ENCODE measurements around the gene HACD2. TPM values are rescaled to one million over a fixed set of nuclear protein-coding genes. Genes with fewer than 3 reads are reported as not detected.

HACD2 gene
- total and polyA plus RNA-seq, 9 of the 15 experiments (the other 6 are each of a cell fraction or from before 2014, with no cell fraction given): 1.3 to 10.5 (median 3.8) TPM

DNA sequence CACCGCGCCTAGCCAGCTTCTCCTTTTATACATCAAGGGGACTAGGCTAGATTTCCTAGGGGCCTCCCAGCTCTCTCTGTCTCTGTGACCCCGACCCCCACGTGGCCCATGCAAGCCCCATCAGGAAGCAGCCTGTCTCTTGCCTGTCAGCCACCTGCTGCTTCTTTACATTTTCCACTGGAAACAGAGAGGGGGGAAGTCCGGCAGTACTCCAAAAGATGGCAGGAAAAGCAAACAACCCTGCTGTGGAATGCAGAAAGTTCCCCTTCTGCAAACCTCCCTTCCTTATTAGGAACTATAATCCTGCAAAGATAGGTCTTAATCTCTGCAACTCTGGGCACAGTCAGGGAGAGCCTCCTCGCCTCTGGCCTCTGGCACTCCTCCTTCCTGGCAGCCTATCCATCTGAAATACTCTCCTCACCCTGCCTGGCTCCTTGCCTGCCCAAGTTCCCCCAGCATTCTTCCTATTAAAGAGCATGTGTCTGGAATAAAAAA is 47.4 kb upstream of the HACD2 start (continued):
- TF ChIP-seq, protein P1, sequence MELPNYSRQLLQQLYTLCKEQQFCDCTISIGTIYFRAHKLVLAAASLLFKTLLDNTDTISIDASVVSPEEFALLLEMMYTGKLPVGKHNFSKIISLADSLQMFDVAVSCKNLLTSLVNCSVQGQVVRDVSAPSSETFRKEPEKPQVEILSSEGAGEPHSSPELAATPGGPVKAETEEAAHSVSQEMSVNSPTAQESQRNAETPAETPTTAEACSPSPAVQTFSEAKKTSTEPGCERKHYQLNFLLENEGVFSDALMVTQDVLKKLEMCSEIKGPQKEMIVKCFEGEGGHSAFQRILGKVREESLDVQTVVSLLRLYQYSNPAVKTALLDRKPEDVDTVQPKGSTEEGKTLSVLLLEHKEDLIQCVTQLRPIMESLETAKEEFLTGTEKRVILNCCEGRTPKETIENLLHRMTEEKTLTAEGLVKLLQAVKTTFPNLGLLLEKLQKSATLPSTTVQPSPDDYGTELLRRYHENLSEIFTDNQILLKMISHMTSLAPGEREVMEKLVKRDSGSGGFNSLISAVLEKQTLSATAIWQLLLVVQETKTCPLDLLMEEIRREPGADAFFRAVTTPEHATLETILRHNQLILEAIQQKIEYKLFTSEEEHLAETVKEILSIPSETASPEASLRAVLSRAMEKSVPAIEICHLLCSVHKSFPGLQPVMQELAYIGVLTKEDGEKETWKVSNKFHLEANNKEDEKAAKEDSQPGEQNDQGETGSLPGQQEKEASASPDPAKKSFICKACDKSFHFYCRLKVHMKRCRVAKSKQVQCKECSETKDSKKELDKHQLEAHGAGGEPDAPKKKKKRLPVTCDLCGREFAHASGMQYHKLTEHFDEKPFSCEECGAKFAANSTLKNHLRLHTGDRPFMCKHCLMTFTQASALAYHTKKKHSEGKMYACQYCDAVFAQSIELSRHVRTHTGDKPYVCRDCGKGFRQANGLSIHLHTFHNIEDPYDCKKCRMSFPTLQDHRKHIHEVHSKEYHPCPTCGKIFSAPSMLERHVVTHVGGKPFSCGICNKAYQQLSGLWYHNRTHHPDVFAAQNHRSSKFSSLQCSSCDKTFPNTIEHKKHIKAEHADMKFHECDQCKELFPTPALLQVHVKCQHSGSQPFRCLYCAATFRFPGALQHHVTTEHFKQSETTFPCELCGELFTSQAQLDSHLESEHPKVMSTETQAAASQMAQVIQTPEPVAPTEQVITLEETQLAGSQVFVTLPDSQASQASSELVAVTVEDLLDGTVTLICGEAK (IDR thresholded peaks at IDR 0.05): no peak
- TF ChIP-seq, protein P1 (CRISPR knock-in tag; IDR thresholded peaks at IDR 0.05): no peak
- TF ChIP-seq, protein P2, sequence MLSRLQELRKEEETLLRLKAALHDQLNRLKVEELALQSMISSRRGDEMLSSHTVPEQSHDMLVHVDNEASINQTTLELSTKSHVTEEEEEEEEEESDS (CRISPR knock-in tag; IDR thresholded peaks at IDR 0.05): no peak
- no peak for TF ChIP-seq STAT5B (CRISPR knock-in tag; IDR thresholded peaks at IDR 0.05)
- TF ChIP-seq KDM5B (IDR thresholded peaks at IDR 0.05; ENCODE audit: insufficient replicate concordance, low read depth, low read length): no peak
- no peak for TF ChIP-seq NEUROD1 (IDR thresholded peaks at IDR 0.05; ENCODE audit: borderline replicate concordance, low read depth, low read length, partially characterized antibody)
